KMS-11 (cell line): Measurements from ENCODE around the gene PHLDB2.

Source experiments
- H2AFZ ChIP-seq: fragments of 200-600 bp; sonication (generic); 2 replicates; pipeline ENCODE4 v1.6.1; 2016; ENCODE audit warnings: antibody characterized with exemption, mixed run types, low read depth
- H3K27ac ChIP-seq: fragments of 200-600 bp; sonication (generic); 2 replicates; pipeline ENCODE4 v1.6.1; 2016; ENCODE audit warnings: mild to moderate bottlenecking, mixed run types
- H3K27me3 ChIP-seq: fragments of 200-600 bp; sonication (generic); 2 replicates; pipeline ENCODE4 v1.6.1; 2017; ENCODE audit warnings: mild to moderate bottlenecking, low read depth, mixed run types, moderate library complexity; ENCODE audit not compliant: insufficient read depth
- H3K36me3 ChIP-seq: fragments of 200-600 bp; sonication (generic); 2 replicates; pipeline ENCODE4 v1.6.1; 2017; ENCODE audit warnings: mild to moderate bottlenecking, mixed run types; ENCODE audit not compliant: insufficient read depth
- H3K4me1 ChIP-seq: fragments of 200-600 bp; sonication (generic); 2 replicates; pipeline ENCODE4 v1.6.1; 2016; ENCODE audit warnings: mild to moderate bottlenecking, low read depth, mixed run types; ENCODE audit not compliant: poor library complexity, severe bottlenecking
- H3K4me2 ChIP-seq: fragments of 200-600 bp; sonication (generic); 2 replicates; pipeline ENCODE4 v1.7.0; 2016; ENCODE audit warnings: mild to moderate bottlenecking, mixed run types
- H3K4me3 ChIP-seq: fragments of 200-600 bp; sonication (generic); IDR thresholded peaks from 2 replicates; pipeline ENCODE4 v1.6.1; 2017; ENCODE audit warnings: low read depth, low read length, mixed read lengths; ENCODE audit not compliant: insufficient read depth
- H3K79me2 ChIP-seq: fragments of 200-600 bp; sonication (generic); 2 replicates; pipeline ENCODE4 v1.6.1; 2016; ENCODE audit warnings: low read depth, mixed run types; ENCODE audit not compliant: insufficient read depth
- H3K9ac ChIP-seq: fragments of 200-600 bp; sonication (generic); 2 replicates; pipeline ENCODE4 v1.6.1; 2016; ENCODE audit warnings: mild to moderate bottlenecking, mixed run types
- H4K20me1 ChIP-seq: fragments of 200-600 bp; sonication (generic); 2 replicates; pipeline ENCODE4 v1.6.1; 2016; ENCODE audit warnings: mild to moderate bottlenecking, mixed run types; ENCODE audit not compliant: insufficient read depth
- CTCF ChIP-seq: fragments of 200-600 bp; sonication (generic); conservative IDR thresholded peaks from 2 replicates; pipeline ENCODE4 v1.6.1; 2017; ENCODE audit warnings: low read depth, mild to moderate bottlenecking, antibody characterized with exemption, low read length, moderate library complexity, mixed read lengths

PHLDB2 gene

GRCh38 chr3:111932946-111933345 is 73.9 kb downstream of the PHLDB2 start:
- Histone ChIP-seq H3K27me3 (no peaks in the 10 kb centered on the region), H3K4me1 (peaks cover 7% of the 10 kb centered on the region), H3K4me3 (no peak overlapping the region), H3K79me2 (no peaks in the 10 kb centered on the region), H2AFZ (no peak overlapping the region), H3K27ac (no peak overlapping the region), H3K9ac (no peak overlapping the region), H4K20me1 (no peaks in the 10 kb centered on the region), H3K4me2 (no peak overlapping the region), H3K36me3 (no peaks in the 10 kb centered on the region)
- TF ChIP-seq CTCF, result no peak

- no peak overlapping the region for H2AFZ ChIP-seq
- H3K36me3 ChIP-seq, result no peaks in the 10 kb centered on the region
- no peak overlapping the region for H3K4me3 ChIP-seq
- no peak overlapping the region for H3K4me2 ChIP-seq
- H3K27me3 ChIP-seq, result no peaks in the 10 kb centered on the region
- no peaks in the 10 kb centered on the region for H4K20me1 ChIP-seq
- H3K4me1 ChIP-seq, result no peaks in the 10 kb centered on the region
- H3K27ac ChIP-seq, result no peak overlapping the region
- TF ChIP-seq CTCF, result no peak
- H3K9ac ChIP-seq, result no peak overlapping the region
- H3K79me2 ChIP-seq, result no peaks in the 10 kb centered on the region
These were observed 77.3 kb downstream of the PHLDB2 start for GRCh38 chr3:111936191-111936841.

GRCh38 chr3:111936967-111937366 is 77.9 kb downstream of the PHLDB2 start:
- no peaks in the 10 kb centered on the region for H3K4me1 ChIP-seq
- no peaks in the 10 kb centered on the region for H3K27me3 ChIP-seq
- H3K4me2 ChIP-seq, result no peak overlapping the region
- no peaks in the 10 kb centered on the region for H3K36me3 ChIP-seq
- H4K20me1 ChIP-seq, result no peaks in the 10 kb centered on the region
- no peak for TF ChIP-seq CTCF
- no peak overlapping the region for H3K4me3 ChIP-seq
- H3K27ac ChIP-seq, result no peak overlapping the region
- H3K79me2 ChIP-seq, result no peaks in the 10 kb centered on the region
- no peak overlapping the region for H2AFZ ChIP-seq
- no peak overlapping the region for H3K9ac ChIP-seq

GRCh38 chr3:111937871-111938270 is 78.8 kb downstream of the PHLDB2 start:
- no peak for TF ChIP-seq CTCF
- no peaks in the 10 kb centered on the region for H3K4me1 ChIP-seq
- H3K36me3 ChIP-seq, result no peaks in the 10 kb centered on the region
- H4K20me1 ChIP-seq, result no peaks in the 10 kb centered on the region
- no peak overlapping the region for H3K9ac ChIP-seq
- no peaks in the 10 kb centered on the region for H3K79me2 ChIP-seq
- H3K27ac ChIP-seq, result no peak overlapping the region
- H3K4me2 ChIP-seq, result no peak overlapping the region
- no peak overlapping the region for H2AFZ ChIP-seq
- no peak overlapping the region for H3K4me3 ChIP-seq
- H3K27me3 ChIP-seq, result no peaks in the 10 kb centered on the region
